HG03066 (cell line): ENCODE results near the gene ZNF106.

Experiments
- ATAC-seq: cut with Tn5 transposase; IDR thresholded peaks from one replicate; pipeline ENCODE4 v1.9.1; 2021; ENCODE audit warnings: low read depth; ENCODE audit not compliant: unreplicated experiment

ZNF106 gene

GRCh38 chr15:42482701-42483100, 8.2 kb downstream of the ZNF106 start:
- no peak for ATAC-seq

GRCh38 chr15:42474827-42475226, 16.1 kb downstream of the ZNF106 start:
- no peak for ATAC-seq

DNA sequence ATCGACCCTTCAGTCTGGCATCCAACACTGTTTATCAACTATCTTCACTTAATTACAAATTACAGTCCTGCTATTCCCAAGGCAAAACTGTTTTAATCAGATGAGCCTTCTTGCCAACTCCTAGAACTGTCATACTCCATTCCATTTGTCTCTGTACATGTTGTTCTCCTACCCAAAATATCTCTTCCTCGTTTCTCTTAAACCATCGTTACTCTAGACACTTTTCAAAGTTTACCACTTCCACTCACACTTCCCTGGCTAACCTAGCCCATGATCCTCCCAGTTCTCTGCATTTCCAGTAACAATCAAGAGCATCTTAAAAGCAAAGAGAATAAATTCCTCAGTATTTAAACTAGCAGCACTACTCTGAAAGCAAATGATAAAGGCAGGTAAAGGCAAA, 19.9 kb downstream of the ZNF106 start:
- no peak for ATAC-seq

- ATAC-seq, result no peak
These were observed 25.3 kb downstream of the ZNF106 start for GRCh38 chr15:42465520-42466259.

DNA sequence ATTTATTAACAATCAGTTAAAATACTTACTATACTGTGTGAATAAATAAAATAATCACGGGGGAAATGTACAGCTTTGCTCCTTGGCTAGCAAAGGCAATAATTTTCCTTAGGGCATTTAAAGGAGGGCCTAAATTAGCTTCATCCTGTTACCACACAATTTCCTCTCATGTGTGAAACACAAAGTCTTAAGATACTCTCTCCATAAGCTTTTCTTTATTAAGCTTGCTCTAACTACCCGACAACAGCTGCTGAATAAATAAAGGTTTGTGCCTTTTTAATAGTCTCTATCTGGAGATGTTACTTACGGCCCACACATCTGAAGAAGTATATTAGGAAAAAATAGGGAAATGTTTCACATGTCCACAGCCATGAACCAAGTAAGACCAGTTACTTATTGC, 29.7 kb downstream of the ZNF106 start:
- ATAC-seq, result no peak

DNA sequence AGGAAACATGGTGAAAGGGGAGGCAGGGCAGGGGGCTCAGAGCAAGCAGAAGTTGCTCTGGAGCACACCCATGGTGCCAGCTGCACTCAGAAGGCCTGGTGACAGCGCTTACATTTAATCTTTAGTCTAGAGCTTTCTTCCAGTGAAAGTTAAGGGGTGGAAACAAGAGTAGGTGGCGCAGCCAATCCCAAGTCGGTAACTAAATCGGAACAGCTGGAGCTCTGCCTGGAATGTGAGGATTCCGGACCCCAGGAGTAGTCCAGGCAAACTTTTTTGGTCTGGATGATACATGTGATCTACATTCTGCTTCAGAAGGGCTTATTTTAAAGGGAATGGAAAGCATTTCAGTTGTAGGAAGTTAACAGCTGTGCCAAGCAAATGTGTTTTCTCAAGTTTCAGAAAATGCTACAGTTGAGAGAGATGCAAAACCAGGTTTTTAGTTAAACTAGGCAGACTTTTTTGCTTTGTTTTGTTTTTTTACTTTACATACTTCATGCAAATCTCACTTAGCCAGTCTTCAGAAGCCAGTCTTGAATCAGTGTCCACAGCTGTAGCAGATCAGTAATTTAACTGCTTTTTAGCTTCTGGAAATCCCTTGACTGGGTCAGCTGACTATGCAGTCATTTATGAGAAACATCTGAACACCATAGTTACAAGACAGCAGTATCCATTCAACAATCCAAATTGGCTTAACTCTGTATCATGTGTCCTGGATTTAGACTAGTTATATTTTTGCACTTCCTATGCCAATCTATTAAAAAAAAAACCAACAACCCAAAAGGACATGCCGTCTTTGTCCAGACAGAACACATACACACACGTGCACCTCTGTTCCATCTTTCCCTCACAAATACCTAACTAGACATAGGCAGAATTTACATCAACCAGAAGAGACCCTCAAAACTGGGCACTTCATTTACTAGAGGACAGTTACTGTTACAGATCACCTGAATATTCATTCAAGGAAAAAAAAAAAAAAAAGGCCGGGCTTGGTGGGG, 33.2 kb downstream of the ZNF106 start:
- ATAC-seq, result peak; percentile 70

DNA sequence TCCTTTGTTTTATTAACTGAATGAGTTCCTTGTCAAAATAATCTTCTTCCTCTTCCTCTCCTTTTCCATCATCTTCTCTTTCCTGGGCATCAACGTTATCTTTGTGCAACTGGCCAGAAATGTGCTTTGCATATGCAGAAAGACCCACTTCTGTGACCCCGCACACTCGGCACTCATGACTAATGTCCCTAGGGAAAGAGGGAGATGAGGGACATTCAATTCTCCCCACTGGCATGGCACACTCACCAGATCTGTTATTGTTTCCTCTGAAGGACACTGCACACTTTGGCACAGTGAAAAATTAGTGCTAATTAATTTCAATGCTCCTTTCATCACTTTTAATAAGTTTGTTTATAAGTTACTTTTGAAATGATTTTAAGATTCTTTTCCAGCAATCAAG, 34.0 kb downstream of the ZNF106 start:
- ATAC-seq, result no peak

- no peak for ATAC-seq
These were observed 34.4 kb downstream of the ZNF106 start for GRCh38 chr15:42456531-42456930.

- no peak for ATAC-seq
These were observed 37.1 kb downstream of the ZNF106 start for GRCh38 chr15:42453826-42454225.

DNA sequence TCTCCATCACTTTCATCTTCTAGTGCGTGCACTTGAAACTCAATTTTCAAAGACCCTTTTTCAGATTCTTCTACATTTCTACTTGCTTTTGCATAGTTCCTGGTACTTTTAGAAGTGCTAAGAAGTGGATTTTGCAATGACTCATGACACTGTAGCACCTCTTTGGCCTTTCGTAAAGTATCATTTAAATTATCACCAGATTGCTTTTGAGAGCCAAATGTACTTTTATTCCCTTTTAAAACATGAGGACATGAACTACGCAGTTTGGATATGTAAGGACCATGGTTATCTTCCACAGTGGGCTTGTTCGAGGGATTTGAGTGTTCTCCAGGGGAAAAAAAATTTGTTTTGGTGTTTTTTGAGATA, 40.5 kb downstream of the ZNF106 start:
- no peak for ATAC-seq

DNA sequence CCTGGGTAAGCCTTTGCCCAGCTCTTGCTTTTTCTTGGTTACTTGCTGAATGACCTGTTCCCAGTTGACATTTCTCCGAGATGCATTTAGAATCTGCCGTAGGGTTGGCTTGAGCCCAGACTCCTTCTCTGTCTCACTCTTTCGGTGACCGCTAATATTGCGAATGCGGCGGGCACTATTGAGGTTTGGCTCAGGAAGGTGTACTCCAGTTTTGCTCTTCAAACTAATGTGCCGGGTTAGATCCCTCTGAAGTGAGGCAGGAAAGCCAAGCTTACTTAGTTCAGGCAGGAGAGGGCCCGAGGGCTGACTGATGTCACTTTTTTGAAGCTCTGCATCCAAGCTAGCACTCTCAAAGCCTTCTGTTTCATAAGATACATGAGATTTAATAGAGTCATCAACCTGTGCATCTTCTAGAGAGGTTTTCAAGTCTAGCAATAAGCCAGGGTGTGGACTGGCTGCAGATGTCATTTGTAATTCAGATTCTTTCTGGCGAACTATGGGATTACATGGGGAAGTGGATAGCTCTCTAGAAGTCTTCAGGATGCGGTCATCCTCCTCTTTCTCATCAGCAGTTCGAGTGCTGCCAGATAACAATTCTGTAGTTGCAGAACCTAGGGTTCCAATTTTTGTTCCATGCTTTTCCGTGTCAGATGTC, 41.0 kb downstream of the ZNF106 start:
- no peak for ATAC-seq

GRCh38 chr15:42448281-42448680, 42.7 kb downstream of the ZNF106 start:
- ATAC-seq, result no peak

DNA sequence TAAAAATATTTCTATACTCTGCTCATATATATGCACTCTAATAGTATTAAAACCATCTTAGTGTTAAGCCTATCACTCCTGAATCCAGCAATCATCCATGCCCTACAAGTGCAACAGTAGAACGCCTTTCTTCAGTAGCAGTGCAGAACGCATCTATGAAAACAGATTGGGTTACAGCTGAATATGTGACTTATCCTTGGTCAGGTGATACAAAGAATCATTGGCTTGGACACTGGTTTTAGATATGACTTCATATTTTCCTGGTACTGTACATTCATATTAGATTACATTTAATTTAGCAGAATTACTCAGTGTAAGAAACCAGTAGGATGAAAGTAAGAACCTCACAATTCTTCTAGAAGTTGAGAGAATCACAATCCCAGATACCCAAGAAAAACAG, 43.3 kb downstream of the ZNF106 start:
- no peak for ATAC-seq

DNA sequence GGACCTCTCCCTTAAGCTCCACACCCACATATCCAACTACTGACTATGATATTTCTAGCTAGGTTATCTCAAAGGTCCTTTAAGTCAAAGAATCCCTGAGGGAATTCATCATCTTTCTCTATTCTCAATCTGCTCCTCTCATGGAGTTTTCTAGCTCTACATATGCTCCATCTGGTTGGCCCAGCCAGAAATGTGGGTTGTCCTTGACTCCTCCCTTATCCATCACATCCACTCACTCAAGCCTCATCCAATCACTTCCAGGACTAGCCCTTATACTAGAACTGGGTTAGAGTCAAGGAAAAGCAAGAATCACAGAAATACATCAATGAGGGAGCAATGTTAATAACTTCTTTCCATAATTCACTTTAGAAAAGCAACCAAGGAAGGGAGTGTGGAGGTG, 45.4 kb downstream of the ZNF106 start:
- no peak for ATAC-seq

GRCh38 chr15:42444415-42445063, 46.4 kb downstream of the ZNF106 start:
- ATAC-seq, result no peak

DNA sequence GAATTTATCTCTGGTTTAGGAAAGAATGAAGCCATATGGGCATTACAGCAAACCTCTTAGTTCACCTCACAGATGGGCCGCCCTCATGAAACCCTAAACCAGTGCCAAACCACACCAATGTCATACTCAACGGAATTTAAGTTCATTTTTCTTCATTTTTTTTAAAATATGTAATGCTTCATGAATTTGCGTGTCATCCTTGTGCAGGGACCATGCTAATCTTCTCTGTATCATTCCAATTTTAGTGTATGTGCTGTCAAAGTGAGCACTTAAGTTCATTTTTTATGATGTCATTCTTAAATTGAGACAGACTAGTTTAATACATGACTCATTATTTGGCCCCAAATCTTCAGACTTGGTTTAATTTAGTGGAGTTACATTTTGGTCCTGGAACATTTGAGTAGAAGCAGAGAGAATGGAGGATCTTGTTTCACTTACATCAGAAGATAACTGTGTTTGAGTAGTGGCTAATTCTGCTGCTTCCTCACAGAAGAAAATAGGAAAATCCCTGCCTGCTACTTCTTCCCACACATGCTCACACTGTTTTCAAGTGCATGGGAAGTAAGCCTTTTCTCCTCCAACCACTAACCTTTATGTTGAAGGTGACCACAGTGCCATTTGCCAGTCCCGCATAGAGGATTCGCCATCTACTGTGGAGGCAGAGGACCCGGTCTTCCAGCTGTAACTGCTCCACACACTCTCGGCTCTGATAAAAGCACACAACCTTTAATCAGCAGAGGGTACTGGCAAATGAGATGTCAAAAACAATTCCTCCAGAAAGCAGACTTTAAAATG, 63.3 kb downstream of the ZNF106 start:
- no peak for ATAC-seq

GRCh38 chr15:42421376-42421775, 69.6 kb downstream of the ZNF106 start:
- no peak for ATAC-seq

DNA sequence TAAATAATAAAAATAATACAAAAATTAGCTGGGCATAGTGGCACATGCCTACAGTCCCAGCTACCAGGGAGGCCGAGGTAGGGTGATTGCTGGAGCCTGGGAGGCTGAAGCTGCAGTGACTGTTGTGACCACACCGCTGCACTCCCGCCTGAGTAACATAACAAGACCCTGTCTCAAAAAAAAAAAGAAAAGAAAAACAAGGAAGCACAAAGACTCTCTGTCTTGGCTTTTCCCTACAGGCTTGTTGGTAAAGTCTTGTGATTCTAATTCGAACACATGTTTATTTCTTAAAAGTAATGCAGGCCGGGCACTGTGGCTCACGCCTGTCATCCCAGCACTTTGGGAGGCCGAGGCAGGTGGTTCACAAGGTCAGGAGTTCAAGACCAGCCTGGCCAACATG, 71.6 kb downstream of the ZNF106 start:
- no peak for ATAC-seq

DNA sequence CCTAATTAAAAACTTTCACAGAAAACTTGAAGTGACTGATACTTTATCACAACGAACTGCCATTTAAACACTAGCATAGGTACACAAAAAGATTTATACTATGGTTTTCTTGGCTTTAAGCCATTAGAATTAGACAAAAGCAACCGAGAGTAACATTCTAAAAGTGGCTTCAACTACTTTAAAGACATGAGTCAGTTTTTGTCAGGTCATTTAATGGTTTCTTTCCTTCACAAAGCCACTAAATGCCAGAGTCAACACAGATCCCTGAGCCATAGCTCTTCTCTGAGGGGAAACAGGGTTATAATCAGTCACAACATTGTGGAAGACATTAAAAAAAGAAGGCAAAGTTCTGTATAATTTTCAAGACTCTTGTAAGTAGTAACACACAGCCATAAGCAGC, 77.0 kb downstream of the ZNF106 start:
- no peak for ATAC-seq

DNA sequence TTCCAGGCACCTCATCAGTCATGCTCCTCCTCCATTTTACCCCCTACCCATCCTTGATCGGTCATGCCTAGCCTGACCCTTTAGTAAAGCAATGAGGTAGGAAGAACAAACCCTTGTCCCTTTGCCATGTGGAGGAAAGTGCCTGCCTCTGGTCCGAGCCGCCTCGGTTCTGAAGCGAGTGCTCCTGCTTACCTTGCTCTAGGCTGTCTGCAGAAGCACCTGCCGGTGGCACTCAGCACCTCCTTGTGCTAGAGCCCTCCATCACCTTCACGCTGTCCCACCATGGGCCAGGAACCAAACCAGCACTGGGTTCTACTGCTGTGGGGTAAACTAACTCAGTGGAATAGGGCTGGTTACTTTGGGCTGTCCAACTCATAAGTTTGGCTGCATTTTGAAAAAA, 79.1 kb downstream of the ZNF106 start:
- no peak for ATAC-seq
